HG02938 (cell line): ENCODE data around the gene ZNF618.

Experiments used
- ATAC-seq: cut with Tn5 transposase; IDR thresholded peaks from one replicate; pipeline ENCODE4 v1.9.1; 2021; ENCODE audit warnings: mild to moderate bottlenecking, moderate library complexity; ENCODE audit not compliant: unreplicated experiment

ZNF618 gene

GRCh38 chr9:113932906-113933584 lies 56.9 kb downstream of the ZNF618 start:
- ATAC-seq, result no peak

GRCh38 chr9:113933671-113934070 lies 57.6 kb downstream of the ZNF618 start:
- no peak for ATAC-seq

- ATAC-seq, result no peak
Observed at GRCh38 chr9:113934167-113934828, 58.2 kb downstream of the ZNF618 start.

GRCh38 chr9:113934829-113935676 lies 58.9 kb downstream of the ZNF618 start:
- ATAC-seq, result no peak

- no peak for ATAC-seq
Observed at GRCh38 chr9:113935677-113936380, 59.7 kb downstream of the ZNF618 start.

- ATAC-seq, result no peak
Observed at GRCh38 chr9:113940077-113940476, 64.0 kb downstream of the ZNF618 start.

- no peak for ATAC-seq
Observed at GRCh38 chr9:113941056-113941455, 64.9 kb downstream of the ZNF618 start.

GRCh38 chr9:113941526-113941925 lies 65.4 kb downstream of the ZNF618 start:
- ATAC-seq, result no peak

- ATAC-seq, result no peak
Observed at GRCh38 chr9:113943112-113944009, 67.3 kb downstream of the ZNF618 start.

GRCh38 chr9:113945784-113946183 lies 69.7 kb downstream of the ZNF618 start:
- ATAC-seq, result no peak

GRCh38 chr9:113946496-113947115 lies 70.5 kb downstream of the ZNF618 start:
- no peak for ATAC-seq

GRCh38 chr9:113947941-113948340 lies 71.8 kb downstream of the ZNF618 start:
- ATAC-seq, result no peak

GRCh38 chr9:113948891-113949570 lies 72.9 kb downstream of the ZNF618 start:
- no peak for ATAC-seq

- ATAC-seq, result no peak
Observed at GRCh38 chr9:113949571-113950078, 73.5 kb downstream of the ZNF618 start.

- ATAC-seq, result no peak
Observed at GRCh38 chr9:113950195-113951031, 74.3 kb downstream of the ZNF618 start.

- ATAC-seq, result no peak
Observed at GRCh38 chr9:113951032-113951372, 74.9 kb downstream of the ZNF618 start.

GRCh38 chr9:113952676-113953075 lies 76.6 kb downstream of the ZNF618 start:
- ATAC-seq, result no peak

GRCh38 chr9:113953531-113953930 lies 77.4 kb downstream of the ZNF618 start:
- ATAC-seq, result no peak
